Mesenchymal stem cell (in vitro differentiated cells and primary cell): ENCODE data around the gene RNFT2.

Experiments used
- DNase-seq: peaks from one replicate; pipeline ENCODE4 v3.0.0-alpha.2; 2013
- H2AFZ ChIP-seq: one replicate; pipeline ENCODE4 v1.6.1; 2013; ENCODE audit warnings: low read depth, mild to moderate bottlenecking, control low read depth, inconsistent platforms, low read length, moderate library complexity
- H2AK5ac ChIP-seq: 2 replicates; pipeline ENCODE4 v1.6.1; 2013; ENCODE audit warnings: low read length, moderate library complexity, mild to moderate bottlenecking, inconsistent platforms; ENCODE audit not compliant: severe bottlenecking
- H2BK120ac ChIP-seq: one replicate; pipeline ENCODE4 v1.6.1; 2013; ENCODE audit warnings: low read depth, mild to moderate bottlenecking, inconsistent platforms, low read length, moderate library complexity
- H2BK12ac ChIP-seq, 2 experiments: one replicate each; pipeline ENCODE4 v1.6.1; 2013; ENCODE audit warnings: inconsistent platforms in 2 of 2, low read length in 2 of 2, mild to moderate bottlenecking in 2 of 2, moderate library complexity in 2 of 2, control low read depth in 1 of 2
- H2BK15ac ChIP-seq: one replicate; pipeline ENCODE4 v1.6.1; 2013; ENCODE audit warnings: mild to moderate bottlenecking, low read depth, inconsistent platforms; ENCODE audit not compliant: poor library complexity, severe bottlenecking
- H2BK5ac ChIP-seq: 2 replicates; pipeline ENCODE4 v1.6.1; 2013; ENCODE audit warnings: low read depth, mild to moderate bottlenecking, low read length, control low read depth, inconsistent platforms; ENCODE audit not compliant: poor library complexity, severe bottlenecking
- H3K14ac ChIP-seq, 2 experiments: one replicate each; pipeline ENCODE4 v1.6.1; 2013; ENCODE audit warnings: inconsistent platforms in 2 of 2, low read length in 2 of 2, control low read depth in 1 of 2, mild to moderate bottlenecking in 1 of 2, moderate library complexity in 1 of 2
- H3K18ac ChIP-seq, 2 experiments: one replicate each; pipeline ENCODE4 v1.6.1; 2013; ENCODE audit warnings: inconsistent platforms in 2 of 2, low read length in 2 of 2, control low read depth in 1 of 2, low read depth in 1 of 2, mild to moderate bottlenecking in 1 of 2
- H3K23ac ChIP-seq, 2 experiments: one replicate each; pipeline ENCODE4 v1.6.1; 2013; ENCODE audit warnings: inconsistent platforms in 2 of 2, low read length in 2 of 2, mild to moderate bottlenecking in 2 of 2, moderate library complexity in 2 of 2, control low read depth in 1 of 2
- H3K27ac ChIP-seq: 2 replicates; pipeline ENCODE4 v1.5.1; 2013; ENCODE audit warnings: mild to moderate bottlenecking, moderate library complexity, low read length, control low read depth, inconsistent platforms; ENCODE audit not compliant: poor library complexity, severe bottlenecking
- H3K27me3 ChIP-seq, 2 experiments: 2 replicates each; pipeline versions ENCODE4 v1.6.1 to v1.7.0; 2013; ENCODE audit warnings: low read length in 2 of 2, mild to moderate bottlenecking in 2 of 2, moderate library complexity in 2 of 2, control low read depth in 1 of 2, inconsistent platforms in 1 of 2; ENCODE audit not compliant: control insufficient read depth in 1 of 2, insufficient read depth in 1 of 2
- H3K36me3 ChIP-seq, 2 experiments: 2 replicates each; pipeline versions ENCODE4 v1.6.1 to v1.7.0; 2013; ENCODE audit warnings: low read length in 2 of 2, control low read depth in 1 of 2, inconsistent platforms in 1 of 2, low read depth in 1 of 2, mild to moderate bottlenecking in 1 of 2; ENCODE audit not compliant: insufficient read depth in 2 of 2, control insufficient read depth in 1 of 2
- H3K4ac ChIP-seq, 2 experiments: one replicate each; pipeline ENCODE4 v1.6.1; 2013; ENCODE audit warnings: inconsistent platforms in 2 of 2, low read length in 2 of 2, mild to moderate bottlenecking in 2 of 2, moderate library complexity in 2 of 2, control low read depth in 1 of 2, low read depth in 1 of 2
- H3K4me1 ChIP-seq: 2 replicates; pipeline ENCODE4 v1.6.1; 2013; ENCODE audit warnings: low read depth, low read length, control low read depth; ENCODE audit not compliant: control insufficient read depth, insufficient read depth
- H3K4me2 ChIP-seq: 2 replicates; pipeline ENCODE4 v1.6.1; 2013; ENCODE audit warnings: low read length, mild to moderate bottlenecking, inconsistent platforms; ENCODE audit not compliant: poor library complexity, severe bottlenecking
- H3K4me3 ChIP-seq, 2 experiments: 2 replicates each; pipeline versions ENCODE4 v1.5.1 to v1.7.0; 2013; ENCODE audit warnings: low read length in 2 of 2, mild to moderate bottlenecking in 2 of 2, control low read depth in 1 of 2, low read depth in 1 of 2; ENCODE audit not compliant: insufficient read depth in 1 of 2
- H3K79me1 ChIP-seq: replicated peaks from 2 replicates; pipeline ENCODE4 v1.6.1; 2013; ENCODE audit warnings: mild to moderate bottlenecking, control low read depth, low read length, inconsistent platforms; ENCODE audit not compliant: poor library complexity, severe bottlenecking
- H3K9ac ChIP-seq: 2 replicates; pipeline ENCODE4 v1.7.0; 2013; ENCODE audit warnings: mild to moderate bottlenecking, low read length, moderate library complexity
- H3K9me3 ChIP-seq: 2 replicates; pipeline ENCODE4 v1.7.0; 2013; ENCODE audit warnings: mild to moderate bottlenecking, low read length; ENCODE audit not compliant: control insufficient read depth
- H4K8ac ChIP-seq: one replicate; pipeline ENCODE4 v1.6.1; 2013; ENCODE audit warnings: inconsistent platforms, mild to moderate bottlenecking, low read length, moderate library complexity
- H4K91ac ChIP-seq: one replicate; pipeline ENCODE4 v1.6.1; 2013; ENCODE audit warnings: mild to moderate bottlenecking, low read length, inconsistent platforms
- WGBS: methylation state at CpG from one replicate; pipeline ENCODE4 v1.1.7; 2013; ENCODE audit warnings: mixed read lengths; 5-methylcytosine and 5-hydroxymethylcytosine counted together

The RNFT2 gene

DNA sequence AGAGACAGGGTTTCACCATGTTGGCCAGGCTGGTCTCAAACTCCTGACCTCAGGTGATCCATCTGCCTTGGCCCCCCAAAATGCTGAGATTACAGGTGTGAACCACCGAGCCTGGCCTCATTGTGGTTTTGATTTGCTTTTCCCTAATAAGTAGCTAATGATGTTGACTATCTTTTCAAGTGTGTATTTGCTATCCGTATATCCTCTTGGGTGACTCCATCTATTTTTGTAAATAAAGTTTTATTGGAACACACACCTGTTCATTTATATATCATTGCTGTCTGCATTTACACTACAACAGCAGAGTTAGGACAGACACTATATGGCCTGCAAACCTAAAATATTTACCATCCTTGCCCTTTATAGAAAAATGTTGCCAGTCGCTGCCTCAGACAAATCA lies 156.8 kb downstream of the RNFT2 start:
- Histone ChIP-seq H2BK5ac (no peak overlapping the region), H3K18ac (no peak overlapping the region), H3K14ac (no peak overlapping the region), H3K9me3 (peaks cover 6% of the 10 kb centered on the region), H3K79me1 (no peaks in the 10 kb centered on the region), H3K27ac (no peak overlapping the region), H3K4me1 (no peaks in the 10 kb centered on the region), H2AFZ (no peak overlapping the region), H2BK120ac (no peak overlapping the region), H2BK15ac (no peak overlapping the region), H2AK5ac (no peak overlapping the region), H2BK12ac (no peak overlapping the region), H3K4me3 (no peak overlapping the region), H3K4ac (no peak overlapping the region), H3K36me3 (no peaks in the 10 kb centered on the region), H3K27me3 (peaks cover 25 to 38% of the 10 kb centered on the region in 2 experiments), H4K91ac (no peak overlapping the region), H3K9ac (no peak overlapping the region), H3K4me2 (no peak overlapping the region), H3K23ac (no peak overlapping the region), H4K8ac (no peak overlapping the region)
- WGBS: 89% methylated on average over 3 of the region's 3 CpGs
- no peak for DNase-seq

DNA sequence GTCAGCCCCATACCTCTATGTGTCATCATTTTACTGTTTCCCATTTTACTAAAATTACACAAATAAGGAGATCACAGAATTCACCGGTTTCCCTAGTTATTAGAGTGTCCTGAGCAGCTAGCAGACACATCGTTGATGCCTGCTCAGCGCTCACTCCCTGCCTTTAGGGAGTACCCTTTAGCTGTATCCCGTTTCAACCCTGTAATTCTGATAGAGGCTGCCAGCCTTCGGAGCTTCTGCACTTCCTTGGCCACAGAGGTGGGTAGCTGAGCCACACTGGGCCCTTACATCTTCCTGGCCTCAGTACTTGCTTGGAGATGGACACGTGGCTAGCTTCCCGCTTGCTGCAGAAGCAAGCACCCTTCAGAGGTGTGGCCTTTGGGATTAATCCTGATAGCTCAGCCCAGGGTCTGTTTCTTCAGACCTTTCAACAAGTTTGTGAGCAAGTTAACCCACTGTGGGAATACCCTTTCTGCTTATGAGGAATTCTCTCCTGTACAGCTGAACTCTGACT lies 158.4 kb downstream of the RNFT2 start:
- H3K4me2 ChIP-seq: no peak overlapping the region
- no peaks in the 10 kb centered on the region for H3K79me1 ChIP-seq
- H4K91ac ChIP-seq: no peak overlapping the region
- H2BK15ac ChIP-seq: no peak overlapping the region
- no peak overlapping the region for H3K18ac ChIP-seq
- no peak overlapping the region for H4K8ac ChIP-seq
- WGBS: 81% methylated on average over 7 of the region's 7 CpGs
- no peak overlapping the region for H3K9ac ChIP-seq
- H3K36me3 ChIP-seq: no peaks in the 10 kb centered on the region
- H3K27me3 ChIP-seq: peaks cover 30 to 51% of the 10 kb centered on the region in 2 experiments
- no peak for DNase-seq
- H3K27ac ChIP-seq: no peak overlapping the region
- no peak overlapping the region for H3K14ac ChIP-seq
- no peak overlapping the region for H3K4me3 ChIP-seq
- no peak overlapping the region for H2BK120ac ChIP-seq
- H2AFZ ChIP-seq: no peak overlapping the region
- no peak overlapping the region for H2AK5ac ChIP-seq
- H3K23ac ChIP-seq: no peak overlapping the region
- H3K4me1 ChIP-seq: no peaks in the 10 kb centered on the region
- H3K9me3 ChIP-seq: no peaks in the 10 kb centered on the region
- H2BK5ac ChIP-seq: no peak overlapping the region
- no peak overlapping the region for H3K4ac ChIP-seq
- H2BK12ac ChIP-seq: no peak overlapping the region

DNA sequence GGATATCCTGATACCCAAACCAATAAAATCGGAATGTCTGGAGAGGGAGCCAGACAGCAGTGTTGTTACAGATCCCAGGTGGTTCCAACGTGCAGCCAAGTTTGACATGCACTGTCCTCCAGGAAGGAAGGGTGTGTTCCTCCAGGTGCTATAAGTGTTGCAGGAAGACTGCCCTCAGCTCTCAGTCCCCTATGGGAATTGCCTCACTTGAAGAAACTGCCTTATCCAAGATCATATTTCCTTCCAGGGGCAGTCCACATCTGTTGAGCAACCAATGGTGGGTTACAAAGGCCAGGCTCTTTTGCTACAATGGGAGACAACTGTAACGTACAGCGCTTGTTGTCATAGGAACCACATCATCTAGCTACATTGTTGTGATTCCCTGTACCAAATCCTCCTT lies 159.4 kb downstream of the RNFT2 start:
- H3K4me3 ChIP-seq: no peak overlapping the region
- no peak overlapping the region for H3K4ac ChIP-seq
- H3K23ac ChIP-seq: no peak overlapping the region
- no peaks in the 10 kb centered on the region for H3K79me1 ChIP-seq
- no peak overlapping the region for H2BK12ac ChIP-seq
- H3K4me2 ChIP-seq: no peak overlapping the region
- no peak overlapping the region for H4K8ac ChIP-seq
- no peak overlapping the region for H3K9ac ChIP-seq
- no peak overlapping the region for H3K27ac ChIP-seq
- no peak overlapping the region for H2BK120ac ChIP-seq
- no peak overlapping the region for H3K14ac ChIP-seq
- H4K91ac ChIP-seq: no peak overlapping the region
- peaks cover 30 to 60% of the 10 kb centered on the region in 2 experiments for H3K27me3 ChIP-seq
- no peak overlapping the region for H2BK15ac ChIP-seq
- no peaks in the 10 kb centered on the region for H3K9me3 ChIP-seq
- no peak overlapping the region for H2BK5ac ChIP-seq
- H3K36me3 ChIP-seq: no peaks in the 10 kb centered on the region
- no peak overlapping the region for H2AFZ ChIP-seq
- 84% methylated on average over 4 of the region's 4 CpGs for WGBS
- DNase-seq: no peak
- H3K18ac ChIP-seq: no peak overlapping the region
- H2AK5ac ChIP-seq: no peak overlapping the region
- no peaks in the 10 kb centered on the region for H3K4me1 ChIP-seq

DNA sequence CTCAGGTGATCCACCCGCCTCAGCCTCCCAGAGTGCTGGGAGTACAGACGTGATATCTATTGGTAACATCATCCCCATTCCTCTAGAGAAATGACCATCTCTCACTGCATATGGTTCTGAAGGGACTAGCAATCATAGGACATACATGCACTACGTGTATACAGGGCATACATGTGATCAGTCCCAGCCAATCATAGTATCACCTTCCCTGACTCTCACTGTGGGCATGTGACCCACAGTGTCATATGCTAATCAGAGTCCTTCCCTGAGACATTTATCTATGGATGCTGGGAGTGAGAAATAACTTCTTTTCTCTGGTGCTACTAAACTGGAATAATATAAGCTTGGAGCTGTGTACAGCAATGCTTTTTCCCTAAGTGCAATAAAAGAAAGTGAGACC lies 160.6 kb downstream of the RNFT2 start:
- Histone ChIP-seq H3K79me1 (no peaks in the 10 kb centered on the region), H3K36me3 (no peaks in the 10 kb centered on the region), H2BK5ac (no peak overlapping the region), H3K9ac (no peak overlapping the region), H4K8ac (no peak overlapping the region), H3K14ac (no peak overlapping the region), H3K4ac (no peak overlapping the region), H3K4me1 (no peaks in the 10 kb centered on the region), H3K23ac (no peak overlapping the region), H2BK120ac (no peak overlapping the region), H4K91ac (no peak overlapping the region), H2BK12ac (no peak overlapping the region), H3K4me3 (no peak overlapping the region), H3K27me3 (peaks cover 30 to 63% of the 10 kb centered on the region in 2 experiments), H3K9me3 (no peaks in the 10 kb centered on the region), H3K4me2 (no peak overlapping the region), H2AK5ac (no peak overlapping the region), H2BK15ac (no peak overlapping the region), H2AFZ (no peak overlapping the region), H3K27ac (no peak overlapping the region), H3K18ac (no peak overlapping the region)
- WGBS: 72% methylated on average over 3 of the region's 3 CpGs
- no peak for DNase-seq
